GM12878 (cell line): ENCODE results near the gene PDE3B. TPM values are rescaled to one million over a fixed set of nuclear protein-coding genes. Genes with fewer than 3 reads are reported as not detected.

Source experiments
- ATAC-seq: fragments of 200-7000 bp; cut with Tn5 transposase; 3 replicates; pipeline ENCODE4 v1.9.1; 2020; ENCODE audit warnings: mild to moderate bottlenecking, moderate library complexity
- BruUV-seq: library from RNA; stranded (reverse); fragments of 400-500 nt; replicated peaks from 2 replicates; lab custom pipeline; 2021; lab: Mats Ljungman, UMichigan
- CTCF ChIA-PET: fragments of 300-600 bp; sonication (Branson Sonifier 250); formaldehyde crosslinking; extraction: SDS; loops from one replicate; lab custom pipeline; 2021; ENCODE audit warnings: inconsistent platforms; lab: Yijun Ruan, JAX
- POLR2A ChIA-PET: fragments of 350-600 bp; formaldehyde crosslinking; extraction: SDS; loops from one replicate; lab custom pipeline; 2021; ENCODE audit warnings: inconsistent platforms; lab: Charles Lee
- RAD21 ChIA-PET: fragments of 300-600 bp; sonication (Branson Sonifier 250); formaldehyde crosslinking; loops from one replicate; lab custom pipeline; 2023; ENCODE audit warnings: antibody characterized with exemption; ENCODE audit not compliant: unreplicated experiment; lab: Charles Lee
- SMC1A ChIA-PET: fragments of 300-600 bp; sonication (Branson Sonifier 250); formaldehyde crosslinking; loops from one replicate; lab custom pipeline; 2023; ENCODE audit not compliant: unreplicated experiment, uncharacterized antibody; lab: Charles Lee
- DNase-seq: peaks from one replicate; pipeline ENCODE4 v3.0.0-alpha.2; 2011; ENCODE audit warnings: low read depth, low spot score
- FAIRE-seq: peaks from 3 replicates; lab custom pipeline; 2011; peaks lifted over from hg19 to GRCh38; lab: Jason Lieb, UNC
- H2AFZ ChIP-seq: 2 replicates; pipeline ENCODE4 v1.6.0; 2011; ENCODE audit warnings: low read depth, low read length, control low read depth; ENCODE audit not compliant: control insufficient read depth
- H3K27ac ChIP-seq: 2 replicates; pipeline ENCODE4 v1.5.1; 2011; ENCODE audit warnings: control low read depth; ENCODE audit not compliant: control insufficient read depth, insufficient read depth
- H3K27me3 ChIP-seq, 2 experiments: replicated peaks in 1 of 2; 2 replicates each; pipeline versions ENCODE4 v1.6.0 to v1.6.1; 2011; ENCODE audit warnings: low read length in 1 of 2; ENCODE audit not compliant: control insufficient read depth in 2 of 2, insufficient read depth in 2 of 2
- H3K36me3 ChIP-seq, 2 experiments: 2 replicates each; pipeline ENCODE4 v1.5.1; 2011; ENCODE audit warnings: low read length in 1 of 2; ENCODE audit not compliant: control insufficient read depth in 2 of 2, insufficient read depth in 2 of 2
- H3K4me1 ChIP-seq: 2 replicates; pipeline ENCODE4 v1.6.1; 2011; ENCODE audit warnings: mild to moderate bottlenecking, low read length, moderate library complexity, mixed read lengths; ENCODE audit not compliant: control insufficient read depth, insufficient read depth
- H3K4me2 ChIP-seq: 2 replicates; pipeline ENCODE4 v1.6.0; 2011; ENCODE audit warnings: control low read depth; ENCODE audit not compliant: control insufficient read depth, insufficient read depth
- H3K4me3 ChIP-seq: fragments of 200-600 bp; sonication (generic); 2 replicates; pipeline ENCODE4 v1.5.1; 2016
- H3K79me2 ChIP-seq: 2 replicates; pipeline ENCODE4 v1.6.0; 2011; ENCODE audit warnings: low read length; ENCODE audit not compliant: control insufficient read depth, insufficient read depth
- H3K9ac ChIP-seq: 2 replicates; pipeline ENCODE4 v1.8.0; 2011; ENCODE audit warnings: low read length, control low read depth, mixed read lengths; ENCODE audit not compliant: control insufficient read depth, insufficient read depth
- H3K9me3 ChIP-seq: replicated peaks from 3 replicates; pipeline ENCODE4 v1.5.1; 2011; ENCODE audit warnings: mild to moderate bottlenecking, low read length; ENCODE audit not compliant: control insufficient read depth, insufficient read depth
- H4K20me1 ChIP-seq: 2 replicates; pipeline ENCODE4 v1.6.0; 2011; ENCODE audit not compliant: control insufficient read depth, insufficient read depth
- EZH2 ChIP-seq: IDR thresholded peaks from 2 replicates; pipeline ENCODE4 v1.6.1; 2012; ENCODE audit warnings: low read depth, mild to moderate bottlenecking, control low read depth, inconsistent platforms, low read length, borderline replicate concordance; ENCODE audit not compliant: control insufficient read depth
- FOS ChIP-seq: IDR thresholded peaks from 3 replicates; pipeline ENCODE4 v1.6.1; 2011; ENCODE audit warnings: borderline replicate concordance; ENCODE audit not compliant: insufficient read length; ENCODE audit errors: extremely low read depth
- FOXM1 ChIP-seq: IDR thresholded peaks from 2 replicates; pipeline ENCODE4 v1.6.1; 2012; ENCODE audit warnings: low read depth, mild to moderate bottlenecking, inconsistent platforms, low read length, moderate library complexity
- HDAC2 ChIP-seq: fragments of 200-600 bp; sonication (generic); IDR thresholded peaks from 2 replicates; pipeline ENCODE4 v1.6.1; 2017
- NFIC ChIP-seq: IDR thresholded peaks from 2 replicates; pipeline ENCODE4 v1.6.1; 2012; ENCODE audit warnings: low read depth, mild to moderate bottlenecking, inconsistent platforms, low read length, moderate library complexity
- NFXL1 ChIP-seq: fragments of 450-650 bp; IDR thresholded peaks from 2 replicates; pipeline ENCODE4 v1.6.1; 2017; ENCODE audit warnings: antibody characterized with exemption, mild to moderate bottlenecking, borderline replicate concordance
- NFYB ChIP-seq: IDR thresholded peaks from 2 replicates; pipeline ENCODE4 v1.6.1; 2011; ENCODE audit warnings: low read depth, mild to moderate bottlenecking, low read length, improper control_type of control experiment, moderate library complexity; ENCODE audit not compliant: insufficient read depth
- POU2F2 ChIP-seq: IDR thresholded peaks from 3 replicates; pipeline ENCODE4 v1.6.1; 2011; ENCODE audit warnings: low read depth, mild to moderate bottlenecking, low read length, borderline replicate concordance
- RUNX3 ChIP-seq: IDR thresholded peaks from 2 replicates; pipeline ENCODE4 v1.6.1; 2012; ENCODE audit warnings: low read length, inconsistent platforms
- STAT1 ChIP-seq: fragments of 450-650 bp; conservative IDR thresholded peaks from 2 replicates; pipeline ENCODE4 v1.6.1; 2014; ENCODE audit warnings: antibody characterized with exemption, mild to moderate bottlenecking
- STAT3 ChIP-seq: IDR thresholded peaks from 2 replicates; pipeline ENCODE4 v1.6.1; 2011; ENCODE audit warnings: low read depth, low read length, improper control_type of control experiment
- ZNF24 ChIP-seq: fragments of 450-650 bp; IDR thresholded peaks from 2 replicates; pipeline ENCODE4 v1.6.1; 2017; ENCODE audit warnings: antibody characterized with exemption, mild to moderate bottlenecking
- ZNF622 ChIP-seq: fragments of 450-650 bp; IDR thresholded peaks from 2 replicates; pipeline ENCODE4 v1.6.1; 2017; ENCODE audit warnings: mild to moderate bottlenecking, inconsistent platforms
- WGBS: methylation state at CpG from one replicate; pipeline ENCODE4 v1.1.6; 2016; ENCODE audit warnings: low lambda C conversion rate; ENCODE audit not compliant: insufficient replicate concordance, insufficient coverage; ENCODE audit errors: missing lambda C conversion rate; 5-methylcytosine and 5-hydroxymethylcytosine counted together
- in situ Hi-C: fragments of 300-500 bp; cut with MboI; formaldehyde crosslinking; loops from 9 replicates; pipeline ENCODE4 v1.14.3; 2018; ENCODE audit warnings: mixed read lengths
- intact Hi-C: fragments of 100-400 bp; cut with micrococcal nuclease; formaldehyde crosslinking; loops from one replicate; pipeline ENCODE4 v1.14.2; 2022; ENCODE audit not compliant: unreplicated experiment
- polyA plus RNA-seq, 11 experiments: library from polyadenylated mRNA; depleted of rRNA in 4 of 11; unstranded in 6 of 11; stranded (reverse) in 5 of 11; fragments of >200 nt; fragmentation: Nextera tagmentation in 4 of 11; fragmentation: Illumina TruSeq in 1 of 11; extraction: Ambion mirVana in 4 of 11; extraction: Trizol in 1 of 11; gene quantifications; 1 replicate in 1 of 11; 2 replicates in 10 of 11; pipeline versions ENCODE4 v1.2.1 to v1.2.3, GENCODE V29; 2011 to 2016; ENCODE audit warnings: inconsistent platforms in 2 of 11, missing spikeins in 2 of 11, low read depth in 1 of 11
- total RNA-seq, 4 experiments: library from RNA; depleted of rRNA in 3 of 4; stranded (reverse); fragments of >200 nt in 3 of 4; fragmentation: Illumina TruSeq in 1 of 4; extraction: Trizol in 1 of 4; gene quantifications; 2 replicates each; pipeline versions ENCODE4 v1.2.1 to v1.2.3, GENCODE V29; 2013 to 2021

Gene PDE3B
- total and polyA plus RNA-seq, 10 of the 15 experiments (the other 5 are each of a cell fraction or from before 2014, with no cell fraction given): 0.04 to 3.1 (median 1.9) TPM

DNA sequence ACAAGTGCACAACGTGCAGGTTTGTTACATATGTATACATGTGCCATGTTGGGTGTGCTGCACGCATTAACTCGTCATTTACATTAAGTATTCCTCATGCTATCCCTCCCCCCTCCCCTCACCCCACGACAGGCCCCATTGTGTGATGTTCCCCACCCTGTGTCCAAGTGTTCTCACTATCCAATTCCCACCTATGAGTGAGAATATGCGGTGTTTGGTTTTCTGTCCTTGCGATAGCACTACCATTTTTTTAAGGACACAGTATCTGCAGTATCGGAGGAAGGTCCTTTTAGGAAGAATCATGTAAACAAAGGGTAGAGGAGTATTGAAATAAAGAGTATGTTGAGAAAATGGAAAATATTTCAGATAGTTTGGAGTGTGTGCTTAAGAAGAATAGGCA, 25.9 kb downstream of the PDE3B start:
- no peaks in the 10 kb centered on the region for H3K36me3 ChIP-seq
- WGBS: 58% methylated on average over 6 of the region's 7 CpGs
- POLR2A ChIA-PET: no interaction called here

DNA sequence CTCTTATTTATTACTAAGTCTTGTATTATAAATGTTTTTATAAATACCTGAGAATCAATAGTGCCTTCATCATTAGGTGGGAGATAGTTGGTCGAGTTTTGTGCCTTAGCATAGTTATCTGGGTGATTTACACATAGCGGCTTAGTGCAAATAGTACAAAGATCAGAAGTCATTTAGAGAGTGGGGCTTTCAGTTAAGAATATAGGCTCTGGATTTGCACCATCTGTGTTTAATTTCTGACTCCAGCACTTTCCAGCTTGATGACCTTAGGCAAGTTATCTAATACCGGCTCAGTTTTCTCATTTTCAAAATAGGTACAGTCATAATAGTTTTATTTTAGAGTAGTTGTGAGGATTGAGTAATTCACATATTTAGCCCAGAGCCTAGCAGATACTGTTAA, 26.4 kb downstream of the PDE3B start:
- SMC1A ChIA-PET: no interaction called here
- 68% methylated on average over 3 of the region's 3 CpGs for WGBS
- BruUV-seq: no TSS peak
- DNase-seq: no peak
- in situ Hi-C loops (no loop called here), intact Hi-C loops (no loop called here)
- RAD21 ChIA-PET: no interaction called here
- Histone ChIP-seq H3K4me3 (no peak overlapping the region), H3K27ac (no peak overlapping the region), H3K4me1 (no peaks in the 10 kb centered on the region), H3K36me3 (no peaks in the 10 kb centered on the region), H2AFZ (no peak overlapping the region), H3K9me3 (no peaks in the 10 kb centered on the region), H4K20me1 (no peaks in the 10 kb centered on the region), H3K27me3 (no peaks in the 10 kb centered on the region), H3K9ac (no peak overlapping the region), H3K4me2 (no peak overlapping the region), H3K79me2 (no peaks in the 10 kb centered on the region)
- no peak for FAIRE-seq
- CTCF ChIA-PET: no interaction called here
- POLR2A ChIA-PET: no interaction called here
- no peak for ATAC-seq
- no peak for TF ChIP-seq STAT1
- TF ChIP-seq NFXL1: no peak
- TF ChIP-seq ZNF622: no peak
- no peak for TF ChIP-seq NFYB
- TF ChIP-seq STAT3: no peak
- no peak for TF ChIP-seq HDAC2
- no peak for TF ChIP-seq EZH2
- TF ChIP-seq RUNX3: no peak
- TF ChIP-seq POU2F2: no peak
- TF ChIP-seq ZNF24: no peak

More for the DNA sequence above, 25.9 kb downstream of the PDE3B start:
- H3K79me2 ChIP-seq: no peaks in the 10 kb centered on the region
- CTCF ChIA-PET: no interaction called here
- TF ChIP-seq ZNF622: no peak
- no peak for TF ChIP-seq RUNX3
- TF ChIP-seq FOS: no peak
- no peak for TF ChIP-seq FOXM1
- TF ChIP-seq NFIC: no peak
- TF ChIP-seq, all 136 proteins: peak for 0
- Histone ChIP-seq H3K9ac (no peak overlapping the region), H3K4me3 (no peak overlapping the region), H2AFZ (no peak overlapping the region), H3K4me1 (no peaks in the 10 kb centered on the region), H4K20me1 (no peaks in the 10 kb centered on the region), H3K9me3 (no peaks in the 10 kb centered on the region), H3K27ac (no peak overlapping the region), H3K27me3 (no peaks in the 10 kb centered on the region), H3K4me2 (no peak overlapping the region)
- in situ Hi-C loops (no loop called here), intact Hi-C loops (no loop called here)
- no peak for ATAC-seq
- no peak for FAIRE-seq
- DNase-seq: no peak
- ChIA-PET RAD21 (no interaction called here), SMC1A (no interaction called here)
- no TSS peak for BruUV-seq
